DND-41 (cell line): ENCODE results near the gene SPRYD4.

Source experiments
- EZH2 ChIP-seq: IDR thresholded peaks from 3 replicates; pipeline ENCODE4 v1.6.1; 2012; ENCODE audit warnings: borderline replicate concordance, low read depth, mild to moderate bottlenecking, moderate library complexity, low read length, inconsistent platforms; ENCODE audit not compliant: severe bottlenecking
- TF ChIP-seq, protein P1 (sequence below): IDR thresholded peaks from 2 replicates; pipeline ENCODE4 v1.5.1; 2012; ENCODE audit warnings: borderline replicate concordance, low read length, moderate library complexity, mild to moderate bottlenecking; ENCODE audit not compliant: poor library complexity, severe bottlenecking; ENCODE audit errors: extremely low read depth

GRCh38 chr12:56420411-56420810 is 48.0 kb upstream of the SPRYD4 start:
- TF ChIP-seq, protein P1, sequence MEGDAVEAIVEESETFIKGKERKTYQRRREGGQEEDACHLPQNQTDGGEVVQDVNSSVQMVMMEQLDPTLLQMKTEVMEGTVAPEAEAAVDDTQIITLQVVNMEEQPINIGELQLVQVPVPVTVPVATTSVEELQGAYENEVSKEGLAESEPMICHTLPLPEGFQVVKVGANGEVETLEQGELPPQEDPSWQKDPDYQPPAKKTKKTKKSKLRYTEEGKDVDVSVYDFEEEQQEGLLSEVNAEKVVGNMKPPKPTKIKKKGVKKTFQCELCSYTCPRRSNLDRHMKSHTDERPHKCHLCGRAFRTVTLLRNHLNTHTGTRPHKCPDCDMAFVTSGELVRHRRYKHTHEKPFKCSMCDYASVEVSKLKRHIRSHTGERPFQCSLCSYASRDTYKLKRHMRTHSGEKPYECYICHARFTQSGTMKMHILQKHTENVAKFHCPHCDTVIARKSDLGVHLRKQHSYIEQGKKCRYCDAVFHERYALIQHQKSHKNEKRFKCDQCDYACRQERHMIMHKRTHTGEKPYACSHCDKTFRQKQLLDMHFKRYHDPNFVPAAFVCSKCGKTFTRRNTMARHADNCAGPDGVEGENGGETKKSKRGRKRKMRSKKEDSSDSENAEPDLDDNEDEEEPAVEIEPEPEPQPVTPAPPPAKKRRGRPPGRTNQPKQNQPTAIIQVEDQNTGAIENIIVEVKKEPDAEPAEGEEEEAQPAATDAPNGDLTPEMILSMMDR, result no peak
- no peak for TF ChIP-seq EZH2
